Adrenal gland (tissue), 12 donors: ENCODE results near the gene ABCC2. TPM values are rescaled to one million over a fixed set of nuclear protein-coding genes. Genes with fewer than 3 reads are reported as not detected.

ENCODE experiments used
- DNase-seq, 7 donors: peaks; one replicate each; pipeline ENCODE4 v3.0.0-alpha.2; 2019 to 2020
- H3K27ac ChIP-seq, 5 donors: fragments of 200-600 bp; sonication (generic) in 4 of 5; 1 replicate in 3 of 5; 2 replicates in 2 of 5; pipeline versions ENCODE4 v1.5.1 to v1.8.0; 2016 to 2020; ENCODE audit warnings: mild to moderate bottlenecking in 1 of 5
- H3K27me3 ChIP-seq: fragments of 200-600 bp; 2 replicates; pipeline ENCODE4 v1.8.0; 2021
- H3K36me3 ChIP-seq, 2 donors: fragments of 200-600 bp; replicated peaks in 1 of 2; 1 replicate in 1 of 2; 2 replicates in 1 of 2; pipeline versions ENCODE4 v1.5.1 to v1.8.0; 2018 to 2022
- H3K4me1 ChIP-seq, 2 donors: fragments of 200-600 bp; replicated peaks in 1 of 2; 1 replicate in 1 of 2; 2 replicates in 1 of 2; pipeline versions ENCODE4 v1.5.1 to v1.8.0; 2018 to 2021
- H3K4me3 ChIP-seq, 4 donors: fragments of 200-600 bp; sonication (generic) in 3 of 4; one replicate each; pipeline ENCODE4 v1.5.1; 2016 to 2018
- H3K9me3 ChIP-seq, 3 donors: fragments of 200-600 bp; sonication (generic) in 1 of 3; replicated peaks in 1 of 3; 1 replicate in 2 of 3; 2 replicates in 1 of 3; pipeline versions ENCODE4 v1.5.1 to v1.8.0; 2016 to 2021
- CTCF ChIP-seq, 6 experiments: fragments of 450-650 bp in 4 of 6; fragments of 200-600 bp in 2 of 6; sonication (generic) in 1 of 6; IDR thresholded peaks; 1 replicate in 5 of 6; 2 replicates in 1 of 6; pipeline versions ENCODE4 v1.5.1 to v1.8.0; 2016 to 2021; ENCODE audit warnings: antibody characterized with exemption in 6 of 6, mild to moderate bottlenecking in 2 of 6, moderate library complexity in 1 of 6
- POLR2A ChIP-seq, 2 donors: fragments of 450-650 bp; IDR thresholded peaks; one replicate each; pipeline ENCODE4 v1.6.1; 2017; ENCODE audit warnings: antibody characterized with exemption in 2 of 2, mild to moderate bottlenecking in 2 of 2, moderate library complexity in 1 of 2
- WGBS, 4 donors: extraction: QIAGEN DNeasy Blood & Tissue Kit in 2 of 4; methylation state at CpG; one replicate each; pipeline versions ENCODE4 v1.1.5 to v1.1.7; 2013 to 2017; 5-methylcytosine and 5-hydroxymethylcytosine counted together
- intact Hi-C, 2 donors: fragments of 100-400 bp; cut with DNase I; formaldehyde crosslinking; loops; one replicate each; pipeline versions ENCODE4 v1.14.1 to v1.15.0; 2022 to 2023
- polyA plus RNA-seq, 3 donors: library from polyadenylated mRNA; stranded (reverse); fragments of 200-250 nt in 2 of 3; fragments of 350-450 nt in 1 of 3; fragmentation: Illumina TruSeq in 1 of 3; extraction: RNeasy Lipid Tissue Mini Kit (QIAGEN cat#74804) in 1 of 3; gene quantifications; one replicate each; pipeline ENCODE4 v1.2.3, GENCODE V29; 2013 to 2014
- total RNA-seq, 9 donors: library from RNA; depleted of rRNA in 4 of 9; stranded (reverse); fragments of >200 nt in 4 of 9; fragments of 120-200 nt in 1 of 9; fragmentation: NEBNext Ultra II Directional in 1 of 9; extraction: Animal tissue kit (Norgen Biotek cat#: 25700) in 1 of 9; gene quantifications; one replicate each; pipeline versions ENCODE4 v1.1.0 to v1.2.4, GENCODE V29; 2013 to 2023
- donor health status: healthy with polysubstance abuse.
- donor health status: Bipolar disorder and iron deficiency.
- donor health status: DM: yes; HTN: yes; CAD: no.
- donor health status: DM: no; HTN: no; CAD: no.
- donor health status: DM: no; HTN: no; CAD: no.
- donor health status: DM: yes; HTN: yes; CAD: no.

Gene ABCC2
- total and polyA plus RNA-seq, 12 donors, result 0.55 to 2.1 (median 0.81) TPM

GRCh38 chr10:99872367-99873162 is 90.1 kb downstream of the ABCC2 start:
- WGBS, 4 donors, result 70 to 74% (median 71%) methylated on average over 5 of the region's 5 CpGs

DNA sequence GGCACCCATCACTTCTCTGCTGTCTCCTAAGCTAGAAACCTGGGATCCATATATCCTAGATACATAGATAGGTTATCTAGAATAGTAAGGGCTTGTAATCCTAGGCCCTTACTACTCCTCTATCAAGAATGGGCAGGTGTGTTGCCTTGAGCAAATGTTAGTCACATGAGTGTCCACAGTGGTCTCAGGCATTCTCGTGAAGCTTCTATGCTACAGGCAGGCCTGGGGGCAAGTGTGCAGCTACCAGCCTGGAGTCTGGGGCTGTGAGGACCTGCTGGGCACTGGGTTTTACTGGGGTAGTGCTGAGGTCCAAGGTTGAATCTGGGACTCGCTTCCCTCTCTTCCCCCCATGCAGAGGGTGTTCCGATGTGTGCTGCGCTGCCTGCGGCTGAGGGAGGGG is 91.4 kb downstream of the ABCC2 start:
- TF ChIP-seq CTCF (IDR thresholded peaks at IDR 0.05), result no peak
- no peak for TF ChIP-seq POLR2A (IDR thresholded peaks at IDR 0.05)
- peaks cover 0 to 29% of the 10 kb centered on the region in 2 donors for H3K36me3 ChIP-seq
- no peak overlapping the region for H3K27ac ChIP-seq
- no peaks in the 10 kb centered on the region for H3K4me1 ChIP-seq
- intact Hi-C loops, result no loop called here
- no peak for DNase-seq
- H3K4me3 ChIP-seq, result no peak overlapping the region
- WGBS, 4 donors, result 95 to 100% (median 98%) methylated on average over 4 to 5 of the region's 5 CpGs
- no peaks in the 10 kb centered on the region for H3K27me3 ChIP-seq
- no peaks in the 10 kb centered on the region for H3K9me3 ChIP-seq

More at GRCh38 chr10:99872367-99873162, 90.1 kb downstream of the ABCC2 start:
- no peak for TF ChIP-seq POLR2A (IDR thresholded peaks at IDR 0.05)
- TF ChIP-seq CTCF (IDR thresholded peaks at IDR 0.05), result no peak
- H3K4me1 ChIP-seq, result no peaks in the 10 kb centered on the region
- H3K4me3 ChIP-seq, result no peak overlapping the region
- DNase-seq, result no peak
- intact Hi-C loops, result no loop called here
- no peaks in the 10 kb centered on the region for H3K9me3 ChIP-seq
- no peaks in the 10 kb centered on the region for H3K27me3 ChIP-seq
- no peak overlapping the region for H3K27ac ChIP-seq
- peaks cover 0 to 17% of the 10 kb centered on the region in 2 donors for H3K36me3 ChIP-seq

GRCh38 chr10:99874341-99875085 is 92.1 kb downstream of the ABCC2 start:
- Histone ChIP-seq H3K27me3 (no peaks in the 10 kb centered on the region), H3K36me3 (peaks cover 0 to 35% of the 10 kb centered on the region in 2 donors), H3K4me3 (no peak overlapping the region), H3K27ac (no peak overlapping the region), H3K9me3 (no peaks in the 10 kb centered on the region), H3K4me1 (no peaks in the 10 kb centered on the region)
- intact Hi-C loops, result no loop called here
- peak in 1 of 7 donors; percentile 5 for DNase-seq
- 65 to 72% (median 70%) methylated on average over 9 of the region's 9 CpGs for WGBS, 4 donors
- TF ChIP-seq POLR2A (IDR thresholded peaks at IDR 0.05) (no peak), CTCF (IDR thresholded peaks at IDR 0.05) (no peak)

DNA sequence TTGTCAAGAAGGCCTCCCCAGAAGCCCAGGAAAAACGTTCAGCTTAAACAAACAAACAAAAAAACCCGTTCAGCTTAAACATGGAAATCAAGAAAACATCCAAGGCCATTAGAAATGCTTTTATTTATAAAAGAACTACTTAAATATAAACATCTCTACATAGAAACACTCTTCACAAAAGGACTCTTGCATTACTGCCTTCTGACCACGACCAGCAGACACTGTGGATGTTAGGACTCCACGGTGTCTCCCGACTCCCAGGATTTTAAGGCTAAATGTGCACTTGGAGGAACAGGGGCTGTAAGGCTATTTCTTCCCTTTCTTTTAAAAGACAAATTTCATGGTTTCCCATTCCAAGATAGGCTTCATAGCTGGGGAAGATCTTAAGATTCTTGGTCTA is 93.0 kb downstream of the ABCC2 start:
- Histone ChIP-seq H3K36me3 (peaks cover 0 to 45% of the 10 kb centered on the region in 2 donors), H3K9me3 (no peaks in the 10 kb centered on the region), H3K4me3 (no peak overlapping the region), H3K27me3 (no peaks in the 10 kb centered on the region), H3K4me1 (no peaks in the 10 kb centered on the region), H3K27ac (no peak overlapping the region)
- DNase-seq, result no peak
- no peak for TF ChIP-seq POLR2A (IDR thresholded peaks at IDR 0.05)
- TF ChIP-seq CTCF (IDR thresholded peaks at IDR 0.05), result no peak
- 83 to 87% (median 84%) methylated on average over 5 of the region's 5 CpGs for WGBS, 4 donors
- intact Hi-C loops, result no loop called here
